NCI-H2227 treated with DMSO at 0.1 percent for 48 hours (cell line): ENCODE measurements around the gene CUL7.

Source experiments
- DNase-seq: peaks from one replicate; lab custom pipeline; 2025; lab: John Stamatoyannopoulos, UW

Gene CUL7

DNA sequence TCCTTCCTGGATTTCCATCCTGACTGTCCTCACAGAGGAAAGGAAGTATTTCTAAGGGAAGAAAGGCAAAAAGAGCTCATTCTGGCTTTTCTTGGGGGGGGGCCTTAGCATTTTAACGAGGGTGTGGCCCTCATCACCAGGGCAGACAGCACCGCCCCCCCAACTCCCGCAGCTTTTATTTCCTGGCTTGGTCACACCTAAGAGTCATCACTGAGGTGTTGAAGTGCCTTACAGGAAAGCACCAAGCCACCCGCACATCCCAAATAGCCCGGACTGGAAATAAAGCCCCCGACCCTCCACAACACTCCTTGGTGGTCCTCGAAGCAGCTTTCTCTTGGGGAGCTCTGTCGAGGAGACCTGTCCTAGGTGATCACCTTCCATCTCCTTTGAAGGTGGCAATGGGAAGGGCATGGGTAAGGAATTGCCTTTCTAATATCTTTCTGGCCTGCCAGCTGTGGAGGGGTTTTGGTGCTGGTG is 23.7 kb upstream of the CUL7 start:
- DNase-seq, result no peak

DNA sequence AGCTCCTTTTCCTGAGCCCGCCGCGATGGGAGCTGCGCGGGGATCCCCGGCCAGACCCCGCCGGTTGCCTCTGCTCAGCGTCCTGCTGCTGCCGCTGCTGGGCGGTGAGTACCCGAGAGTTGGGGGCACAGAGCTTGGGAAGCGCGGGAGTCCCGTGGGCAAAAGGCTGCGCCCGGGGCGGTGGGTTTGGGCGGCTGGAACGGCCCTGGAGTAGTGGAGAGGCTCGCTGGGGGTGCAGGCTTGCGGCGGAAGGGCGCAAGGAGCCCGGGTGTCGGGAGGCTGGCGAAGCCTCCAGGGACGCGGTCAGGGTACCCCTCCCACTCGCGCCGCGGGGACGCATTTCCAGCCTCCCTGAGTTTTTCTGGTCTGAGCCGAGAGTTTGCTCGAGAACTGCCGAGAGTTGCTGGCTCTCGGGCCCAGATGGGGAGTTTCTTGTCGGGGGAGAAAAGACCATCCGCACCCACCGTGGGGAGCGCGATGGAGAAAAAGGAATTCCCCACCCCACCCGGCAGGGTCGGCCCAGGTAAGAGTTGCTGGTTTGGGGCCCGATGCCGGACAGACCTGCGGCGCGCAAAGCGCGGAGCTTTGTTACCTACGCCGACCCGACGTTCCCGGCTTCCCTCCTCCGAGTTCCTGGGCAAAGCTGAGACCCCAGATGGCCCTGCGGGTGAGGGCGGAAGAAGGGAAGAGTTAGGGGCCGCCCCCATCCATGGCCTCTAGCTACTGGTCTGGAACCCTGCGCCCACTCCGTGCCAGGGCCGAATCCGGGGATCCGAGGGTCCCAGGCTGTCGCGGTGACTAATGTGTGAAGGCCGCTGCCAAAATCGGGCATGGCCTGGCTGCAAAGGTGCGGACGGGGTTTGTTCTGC is 23.0 kb upstream of the CUL7 start:
- DNase-seq, result no peak

DNA sequence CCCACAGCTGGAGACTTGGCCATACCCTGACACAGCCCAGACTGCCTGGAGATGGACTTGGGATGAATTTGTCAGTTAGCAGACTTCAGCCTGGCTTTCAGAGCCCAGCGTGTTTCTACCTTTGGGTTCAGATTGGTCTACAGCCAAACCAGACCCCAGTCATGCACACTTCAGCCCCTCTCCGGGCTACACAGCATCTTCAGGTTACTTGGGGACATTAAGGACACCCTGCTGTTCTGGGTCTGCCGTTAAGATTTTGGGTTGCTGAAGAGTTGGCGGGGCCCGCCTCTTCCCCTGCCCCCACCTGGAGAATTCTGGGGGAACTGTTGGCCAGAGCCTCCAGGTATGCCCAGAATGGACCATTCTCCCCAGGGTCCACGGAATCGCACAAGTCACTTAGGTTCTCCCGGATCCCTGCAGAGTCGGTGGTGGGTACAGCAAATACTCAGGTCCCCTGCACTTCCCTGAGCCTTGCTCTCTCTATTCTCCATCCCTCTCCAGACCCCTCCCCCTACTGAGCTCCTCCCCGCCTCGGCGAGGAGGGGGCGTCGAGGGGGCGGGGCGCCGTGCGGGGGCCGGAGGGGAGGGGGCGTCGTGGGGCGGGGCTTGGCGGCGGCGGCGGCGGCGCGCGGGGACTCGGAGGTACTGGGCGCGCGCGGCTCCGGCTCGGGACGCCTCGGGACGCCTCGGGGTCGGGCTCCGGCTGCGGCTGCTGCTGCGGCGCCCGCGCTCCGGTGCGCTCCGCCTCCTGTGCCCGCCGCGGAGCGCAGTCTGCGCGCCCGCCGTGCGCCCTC is 22.2 kb upstream of the CUL7 start, which contains the start of gene PTK7:
PTK7 (plus strand) TSS at position 645 of the 794 bp plus-strand sequence. CDS start 175 bp downstream, outside the sequence.
- DNase-seq, result peak; percentile 67

DNA sequence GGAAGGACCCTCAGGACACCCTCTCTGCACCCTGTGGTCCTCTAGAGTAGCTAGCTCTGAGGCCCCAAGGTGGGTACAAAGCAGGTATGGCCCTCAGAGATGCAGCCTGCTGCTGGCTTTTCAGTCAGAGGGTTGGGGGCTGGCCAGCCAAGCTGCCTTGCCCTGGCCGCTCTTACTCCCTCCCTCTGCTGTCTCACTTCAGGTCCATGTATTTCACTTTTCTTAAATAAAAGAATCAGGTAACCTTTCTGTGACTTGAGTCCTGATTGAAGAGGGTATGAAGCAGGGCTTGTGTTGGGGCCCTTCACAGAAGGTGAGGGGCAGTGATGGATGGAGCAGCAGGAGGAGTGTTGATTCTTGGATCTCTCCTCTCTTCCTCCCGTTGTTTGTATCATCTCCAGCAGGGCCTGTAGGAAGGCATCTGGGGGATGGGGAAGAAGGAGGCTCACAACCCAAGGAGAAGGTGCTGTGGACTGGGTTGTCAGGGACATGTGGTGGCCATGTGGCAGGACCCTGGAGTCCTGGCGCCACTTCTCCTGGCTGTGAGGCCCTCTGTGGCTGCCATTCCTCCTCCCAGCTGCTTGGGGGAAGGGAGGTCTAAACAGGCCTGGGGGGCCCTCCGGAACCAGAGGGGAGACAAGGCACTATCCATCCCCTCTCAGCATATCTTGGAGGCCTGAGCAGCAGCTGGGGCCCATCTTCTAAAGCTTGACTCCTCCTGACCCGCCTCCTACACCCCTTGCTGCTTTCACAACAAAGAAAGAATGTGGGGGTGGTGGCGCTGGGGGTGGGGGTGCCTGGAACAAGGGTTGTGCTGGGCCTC is 21.4 kb upstream of the CUL7 start:
- no peak for DNase-seq

DNA sequence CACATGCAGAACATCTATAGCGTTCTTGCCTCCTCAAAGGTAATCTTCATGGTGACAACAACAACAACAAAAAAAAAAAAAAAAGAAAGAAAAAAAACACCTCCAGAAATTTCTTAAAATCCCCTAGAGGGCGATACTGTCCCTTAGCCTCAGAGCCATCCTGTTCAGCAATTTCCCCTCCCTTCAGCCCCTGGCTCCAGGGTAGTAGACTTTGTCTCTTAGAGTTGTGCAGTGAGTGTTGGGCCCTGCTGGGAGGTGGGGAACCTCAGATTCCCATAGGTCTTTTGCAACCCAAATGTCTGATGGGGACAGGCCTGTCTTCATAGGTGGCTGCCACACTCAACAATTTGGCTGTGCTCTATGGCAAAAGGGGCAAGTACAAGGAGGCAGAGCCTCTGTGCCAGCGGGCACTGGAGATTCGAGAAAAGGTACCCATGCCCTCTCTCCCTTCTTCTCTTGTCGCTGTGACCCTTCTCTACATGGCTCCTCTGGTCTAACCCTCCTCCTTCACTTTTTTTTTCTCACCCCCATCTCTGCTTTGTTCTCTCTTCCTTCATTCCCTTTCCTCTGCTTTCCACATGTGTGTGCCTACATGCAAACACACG is 16.5 kb upstream of the CUL7 start:
- DNase-seq, result peak; percentile 38

DNA sequence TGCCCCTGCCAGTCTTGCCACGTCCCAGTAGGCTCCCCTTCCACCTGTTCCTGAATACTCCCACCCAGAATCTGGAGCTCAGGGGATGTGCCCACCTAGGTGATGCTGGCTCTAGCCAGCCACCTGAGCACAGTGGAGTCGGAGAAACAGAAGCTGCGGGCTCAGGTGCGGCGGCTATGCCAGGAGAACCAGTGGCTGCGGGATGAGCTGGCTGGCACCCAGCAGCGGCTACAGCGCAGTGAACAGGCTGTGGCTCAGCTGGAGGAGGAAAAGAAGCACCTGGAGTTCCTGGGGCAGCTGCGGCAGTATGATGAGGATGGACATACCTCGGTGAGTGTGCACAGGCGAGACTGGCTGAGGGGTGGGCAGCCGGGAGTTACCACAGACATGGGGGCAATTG is 9.2 kb upstream of the CUL7 start:
- no peak for DNase-seq

DNA sequence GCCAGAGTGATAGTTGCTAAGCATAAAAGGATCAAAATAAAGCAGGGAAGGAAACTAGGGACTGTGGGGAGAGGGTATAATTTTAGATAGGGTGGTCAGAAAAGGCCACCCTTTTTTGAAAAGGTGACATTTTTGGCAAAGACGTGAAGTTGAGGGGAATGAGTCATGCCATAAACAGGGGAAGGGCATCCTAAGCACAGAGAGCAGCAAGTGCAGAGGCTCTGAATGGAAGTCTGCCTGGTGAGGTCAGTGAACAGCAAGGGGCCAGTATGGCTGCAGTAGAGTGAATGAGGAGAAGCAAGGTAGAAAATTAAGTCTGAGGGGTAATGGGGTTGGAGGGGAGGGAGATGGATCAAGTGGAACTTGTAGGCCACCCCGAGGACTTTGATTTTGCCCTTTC is 8.2 kb upstream of the CUL7 start:
- DNase-seq, result no peak

DNA sequence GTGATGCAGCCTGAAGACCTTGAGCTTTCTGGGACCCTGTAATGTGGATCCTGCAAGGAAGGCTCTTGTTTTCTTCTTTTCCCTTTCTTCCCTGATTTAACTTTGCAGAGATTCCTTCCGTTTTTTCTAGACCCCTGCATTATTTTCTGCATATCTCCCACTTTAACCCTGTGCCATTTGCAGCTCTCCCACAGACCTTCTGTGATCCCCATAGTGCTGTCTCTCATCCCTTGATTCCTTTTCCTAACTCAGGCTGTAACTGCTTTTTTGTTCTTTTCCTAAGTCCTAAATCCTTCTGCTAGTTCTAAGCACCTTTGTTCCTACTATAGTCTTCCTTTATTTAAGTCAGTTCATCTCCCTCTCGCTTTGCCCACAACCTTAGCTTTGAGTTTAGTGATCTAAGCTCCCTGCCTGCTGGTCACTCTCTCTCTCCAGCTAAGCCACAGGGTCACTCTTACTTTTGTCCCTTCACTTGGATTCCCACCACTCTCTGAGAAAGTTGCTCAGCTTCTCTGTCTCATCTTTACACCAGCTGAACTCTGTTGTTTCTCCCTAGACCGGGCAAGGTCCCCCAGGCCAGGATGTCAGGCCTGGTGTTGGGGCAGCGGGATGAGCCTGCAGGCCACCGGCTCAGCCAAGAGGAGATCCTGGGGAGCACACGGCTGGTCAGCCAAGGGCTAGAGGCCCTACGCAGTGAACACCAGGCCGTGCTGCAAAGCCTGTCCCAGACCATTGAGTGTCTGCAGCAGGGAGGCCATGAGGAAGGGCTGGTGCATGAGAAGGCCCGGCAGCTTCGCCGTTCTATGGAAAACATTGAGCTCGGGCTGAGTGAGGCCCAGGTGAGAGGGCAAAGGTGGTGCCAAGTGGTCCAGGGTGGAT is 7.3 kb upstream of the CUL7 start:
- DNase-seq, result no peak

DNA sequence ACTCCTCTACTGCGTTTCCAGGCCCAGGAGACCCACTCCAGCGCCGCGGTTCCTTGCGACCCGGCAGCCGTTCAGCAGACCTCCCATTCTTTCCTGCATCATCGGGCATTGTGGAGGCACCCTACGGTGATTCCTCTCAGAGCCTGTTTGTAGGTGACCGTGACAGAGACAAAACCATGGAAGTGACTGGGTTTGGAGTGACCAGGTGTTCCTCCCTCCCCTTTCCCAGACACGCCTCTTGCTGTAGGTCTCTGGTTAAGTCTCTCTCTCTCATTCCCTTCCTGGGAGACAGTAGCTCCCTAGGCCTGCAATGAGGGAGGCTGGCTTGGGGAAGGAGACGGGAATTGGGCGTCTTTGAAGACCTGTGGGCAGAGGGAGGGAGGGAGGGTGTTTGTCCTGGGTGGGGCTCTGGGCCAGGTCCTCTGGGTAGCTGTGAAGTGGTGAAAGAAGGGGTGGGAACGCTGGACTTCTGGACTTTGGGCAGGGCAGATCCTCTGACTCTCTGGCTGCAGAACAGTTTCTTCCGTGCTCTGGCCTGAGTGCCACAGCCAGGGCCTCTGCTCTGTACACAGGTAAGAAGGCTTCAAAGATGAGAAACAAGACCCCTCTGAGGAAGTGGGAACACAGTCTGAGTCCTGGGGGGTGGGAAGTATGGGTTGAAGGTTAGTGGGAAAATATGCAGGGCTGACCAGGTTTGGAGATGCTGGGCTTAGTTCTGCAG is 6.5 kb upstream of the CUL7 start:
- DNase-seq, result no peak

DNA sequence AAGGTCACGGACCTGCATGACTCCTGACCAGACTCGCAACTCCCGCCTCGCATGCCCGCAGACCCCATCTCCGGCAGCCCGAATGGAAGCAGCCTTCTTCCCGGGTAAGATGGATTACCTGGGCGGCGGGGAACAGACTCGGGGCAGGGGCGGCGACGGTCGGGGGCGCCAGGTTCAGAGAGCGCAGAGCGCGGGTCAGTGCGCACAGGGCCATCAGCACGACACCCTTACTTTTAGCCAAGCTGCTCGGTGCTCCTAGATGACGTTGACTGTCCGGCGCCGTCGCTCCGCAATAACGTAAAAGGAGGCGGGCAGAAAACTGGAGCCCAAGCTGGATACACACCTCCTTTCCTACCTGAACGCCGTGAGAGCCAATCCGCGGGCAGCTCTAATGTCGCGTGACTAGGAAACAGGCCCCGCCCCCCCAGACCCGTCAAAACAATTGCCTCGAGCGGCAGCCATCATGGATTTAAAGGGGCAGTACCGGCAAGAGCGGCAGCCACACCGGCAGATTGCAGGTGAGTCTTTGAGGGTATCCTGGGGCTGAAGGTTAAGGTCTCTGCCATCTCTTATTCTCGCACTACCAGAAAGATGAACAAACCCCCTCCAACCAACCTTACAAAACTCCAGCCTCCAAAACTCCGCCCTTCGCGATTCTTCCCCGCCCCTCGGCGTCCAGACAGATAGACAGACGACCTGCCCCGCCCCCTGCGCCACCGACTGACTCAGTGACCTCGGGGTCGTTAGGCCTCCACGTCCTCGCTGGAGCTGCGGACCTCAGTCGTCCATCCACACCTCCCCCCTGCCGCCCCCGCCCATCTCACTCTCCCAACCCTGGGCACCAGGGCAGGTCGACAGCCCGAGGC is 5.8 kb upstream of the CUL7 start, which contains the start of the genes KLC4 and MRPL2:
KLC4 (plus strand) TSS at position 464 of the 866 bp plus-strand sequence. CDS start 1,705 bp downstream, outside the sequence.
MRPL2 (minus strand) TSS at position 267 of the 866 bp plus-strand sequence; CDS start at position 214, 53 bp downstream.
- DNase-seq, result peak; percentile 96

DNA sequence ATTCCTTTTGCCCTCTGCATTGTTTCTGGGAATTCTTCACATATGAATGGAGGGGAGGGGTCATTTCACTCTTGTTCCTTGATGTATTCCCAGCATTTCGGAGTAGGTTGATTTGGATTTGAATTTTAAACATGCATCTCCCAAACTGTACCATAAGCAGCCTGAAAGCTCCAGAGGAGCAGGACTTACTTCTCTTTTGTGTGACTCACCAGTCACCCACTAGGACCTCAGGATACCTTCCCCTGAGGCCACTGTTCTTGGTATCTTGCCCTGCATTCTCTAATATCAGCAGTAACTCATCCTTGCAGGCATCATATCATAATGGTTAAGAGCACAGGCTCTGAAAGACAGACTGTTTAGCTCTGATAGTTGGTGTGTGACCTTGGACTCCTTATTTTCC is 4.9 kb upstream of the CUL7 start:
- no peak for DNase-seq

DNA sequence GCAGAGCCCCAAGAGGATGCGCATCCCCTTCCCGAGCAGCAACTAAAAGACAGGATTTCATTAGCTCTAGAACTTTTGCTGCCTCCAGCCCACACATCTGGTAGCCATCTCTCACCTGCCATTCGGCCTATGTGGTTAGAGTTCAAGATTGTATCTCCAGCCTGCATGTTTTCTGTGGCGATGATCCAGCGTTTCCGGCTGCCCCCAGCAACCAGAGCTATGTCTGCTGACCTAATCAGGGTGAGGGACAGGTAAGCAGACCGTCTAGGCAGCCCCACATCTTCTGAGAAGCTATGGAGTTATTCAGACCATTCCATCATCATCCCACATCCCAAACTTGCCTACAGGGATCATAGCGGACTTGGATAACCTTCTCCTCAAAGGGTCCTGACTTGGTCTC is 2.3 kb upstream of the CUL7 start:
- DNase-seq, result no peak

DNA sequence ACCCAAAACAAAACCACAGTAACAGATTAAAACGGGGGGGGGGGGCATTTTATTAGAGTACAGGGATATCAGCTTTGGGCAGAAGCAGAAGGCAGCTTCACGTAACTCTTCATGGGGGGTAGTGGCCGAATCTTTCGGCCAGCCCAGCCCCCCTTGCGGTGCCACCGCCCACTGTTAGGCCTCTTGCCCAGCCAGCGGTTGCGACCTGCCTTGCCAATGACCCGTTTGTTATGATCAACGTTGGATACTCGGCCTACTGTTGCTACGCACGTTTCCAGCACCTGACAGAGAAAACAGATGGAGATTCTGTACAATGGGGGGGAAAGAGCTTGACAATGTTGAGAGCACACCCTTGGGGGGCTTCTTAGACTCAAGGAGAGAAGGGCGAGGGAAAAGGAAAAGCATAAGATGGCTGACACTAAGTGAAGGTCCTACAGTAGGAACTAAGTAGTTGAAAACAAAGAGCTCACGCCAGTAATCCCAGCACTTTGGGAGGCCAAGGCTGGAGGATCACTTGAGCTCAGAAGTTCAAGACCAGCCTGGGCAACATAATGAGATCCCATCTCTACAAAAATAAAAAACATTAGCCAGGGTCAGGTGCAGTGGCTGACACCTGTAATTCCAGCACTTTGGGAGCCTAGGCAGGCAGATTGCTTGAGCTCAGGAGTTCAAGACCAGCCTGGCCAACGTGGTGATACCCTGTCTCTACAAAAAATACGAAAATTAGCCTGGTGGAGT is 724 bp upstream of the CUL7 start:
- no peak for DNase-seq

DNA sequence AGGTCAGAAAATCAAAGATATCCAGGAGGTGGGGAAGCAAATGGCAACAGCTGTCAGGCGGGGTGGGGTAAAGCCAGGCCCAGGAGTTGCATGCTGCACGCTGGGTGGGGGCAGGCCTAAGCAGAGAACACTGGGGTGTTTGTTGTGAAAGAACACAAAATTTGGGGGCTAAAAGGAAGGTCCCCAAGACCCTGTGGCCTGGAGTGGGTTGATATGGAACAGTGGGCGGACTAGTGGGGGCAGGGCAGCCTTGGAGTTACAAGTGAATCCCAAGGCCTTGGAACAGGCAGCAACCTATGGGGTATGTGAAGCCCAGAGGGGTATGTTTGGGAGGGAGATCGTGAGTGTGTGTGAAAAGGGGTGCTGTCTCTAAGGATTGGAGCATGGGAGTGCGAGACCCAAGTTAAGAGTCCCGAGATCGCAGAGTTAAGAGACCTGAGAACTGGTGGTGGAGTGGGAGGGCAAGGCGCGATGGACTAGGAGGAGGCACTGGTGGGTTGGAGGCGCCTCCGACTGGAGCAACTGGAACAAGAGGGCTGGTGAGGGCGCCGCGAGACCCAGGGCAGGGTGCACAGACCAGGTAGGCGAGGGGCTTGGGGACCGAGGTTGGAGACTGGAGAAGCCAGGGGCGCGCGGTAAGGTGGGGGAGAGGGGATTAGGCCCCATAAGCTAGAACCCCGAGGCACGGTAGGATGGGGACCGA is 658 bp downstream of the CUL7 start:
- DNase-seq, result no peak

DNA sequence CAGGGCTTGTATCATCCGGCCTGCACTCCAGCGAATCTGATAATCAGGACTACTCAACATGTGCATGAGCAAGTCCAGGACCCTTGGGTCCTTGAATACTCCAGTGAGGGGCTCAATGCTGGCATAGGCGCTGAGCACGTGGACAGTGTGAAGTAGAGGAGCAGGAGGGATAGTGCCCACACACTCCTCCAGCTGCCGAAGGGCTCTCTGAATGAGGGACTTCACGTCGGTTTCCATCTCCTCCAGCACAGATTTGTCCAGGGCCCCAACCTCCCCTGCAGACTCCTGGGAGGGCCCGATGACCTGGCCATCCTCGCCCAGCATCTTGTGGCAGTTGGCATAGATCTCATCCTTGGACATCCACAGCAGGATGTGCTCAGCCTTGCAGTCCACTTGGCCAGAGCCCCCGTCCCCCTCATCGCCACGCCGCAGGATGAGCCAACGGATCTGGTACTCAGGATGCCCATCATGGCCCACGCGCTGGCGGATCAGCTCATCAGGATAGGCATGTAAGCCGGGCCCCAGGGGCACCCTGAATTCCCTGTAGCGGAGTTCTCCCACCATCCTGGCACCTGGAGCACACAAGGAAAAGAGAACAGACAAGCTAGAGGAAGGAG is 1.3 kb downstream of the CUL7 start:
- DNase-seq, result no peak

DNA sequence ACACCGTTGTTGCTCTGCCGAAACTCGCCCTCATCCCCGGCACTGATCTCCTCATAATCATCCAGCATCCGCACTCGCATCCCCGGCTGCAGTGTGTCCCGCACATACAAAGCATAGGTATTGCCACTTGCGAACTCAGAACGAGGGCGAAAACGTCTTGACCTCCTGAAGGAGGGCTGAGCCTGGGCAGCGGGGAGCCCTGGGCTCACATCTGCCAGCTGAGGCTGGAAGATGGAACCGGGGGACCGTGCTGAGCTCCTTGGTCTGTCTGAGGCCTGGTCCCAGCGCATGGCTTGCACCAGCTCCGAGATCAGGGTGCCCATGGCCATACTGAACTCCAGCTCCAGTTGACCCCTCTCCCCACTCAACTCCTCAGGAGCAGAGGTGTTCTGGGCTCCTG is 2.7 kb downstream of the CUL7 start:
- DNase-seq, result no peak

DNA sequence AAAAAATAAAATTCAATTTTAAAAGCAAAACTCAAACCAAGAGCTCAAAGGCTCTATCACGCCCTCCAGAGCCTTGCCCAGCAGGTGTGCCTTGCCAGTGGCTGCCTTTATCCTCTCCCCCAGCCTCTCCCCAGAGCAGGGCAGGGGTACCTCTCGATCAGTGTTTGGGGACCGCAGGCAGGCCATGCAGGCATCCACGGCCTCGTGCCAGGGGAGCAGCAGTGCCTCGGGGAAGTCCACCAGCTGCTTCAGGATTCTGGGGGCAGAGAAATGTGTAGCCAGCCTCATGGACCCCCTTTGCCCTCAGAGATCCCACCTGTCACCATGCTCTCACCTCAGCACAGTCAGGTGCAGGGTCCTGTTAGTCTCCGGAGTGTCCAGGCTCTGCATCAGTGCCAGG is 5.7 kb downstream of the CUL7 start:
- DNase-seq, result no peak
